Right cardiac atrium (tissue), 5 donors: Measurements from ENCODE around the gene ABI3BP. TPM values are rescaled to one million over a fixed set of nuclear protein-coding genes. Genes with fewer than 3 reads are reported as not detected.
A peak's percentile ranks its signal among the peaks of the same experiment; 100 is the strongest.

Experiments
- ATAC-seq, 2 donors: fragments of 200-7000 bp; cut with Tn5 transposase; one replicate each; pipeline versions ENCODE4 v1.8.0 to v1.9.1; 2020; ENCODE audit warnings: moderate library complexity in 2 of 2, mild to moderate bottlenecking in 1 of 2
- DNase-seq, 3 donors: peaks; one replicate each; pipeline ENCODE4 v3.0.0-alpha.2; 2020
- H3K27ac ChIP-seq: one replicate; pipeline ENCODE4 v1.5.1; 2013; ENCODE audit warnings: mild to moderate bottlenecking, low read length, control low read depth, moderate library complexity
- H3K27me3 ChIP-seq: one replicate; pipeline ENCODE4 v1.6.1; 2013; ENCODE audit not compliant: control insufficient read depth, insufficient read depth
- H3K4me1 ChIP-seq: one replicate; pipeline ENCODE4 v1.6.1; 2013; ENCODE audit warnings: low read length; ENCODE audit not compliant: control insufficient read depth, insufficient read depth
- H3K4me3 ChIP-seq: one replicate; pipeline ENCODE4 v1.5.1; 2013; ENCODE audit warnings: low read length, control low read depth
- H3K9me3 ChIP-seq: one replicate; pipeline ENCODE4 v1.6.1; 2013; ENCODE audit warnings: low read length; ENCODE audit not compliant: control insufficient read depth
- WGBS: extraction: QIAGEN DNeasy Blood & Tissue Kit; methylation state at CpG from one replicate; pipeline ENCODE4 v1.1.7; 2013; 5-methylcytosine and 5-hydroxymethylcytosine counted together
- intact Hi-C, 4 donors: fragments of 100-400 bp; cut with DNase I; formaldehyde crosslinking; loops; one replicate each; pipeline versions ENCODE4 v1.11.0 to v1.14.0; 2022 to 2023
- long read RNA-seq, 4 donors: library from polyadenylated mRNA; unstranded; transcript quantifications; one replicate each; pipeline ENCODE4 v2.0.0, GENCODE V29; 2020 to 2021
- polyA plus RNA-seq: library from polyadenylated mRNA; stranded (reverse); fragments of 200-250 nt; gene quantifications from one replicate; pipeline ENCODE4 v1.2.3, GENCODE V29; 2013
- total RNA-seq, 4 donors: library from RNA; stranded (reverse); fragmentation: NEBNext Ultra II Directional; extraction: Animal tissue kit (Norgen Biotek cat#: 25700); gene quantifications; one replicate each; pipeline ENCODE4 v1.2.1, GENCODE V29; 2021
- donor health status: healthy with polysubstance abuse.
- donor health status: DM: no; HTN: yes; CAD: no.
- donor health status: DM: no; HTN: no; CAD: no.
- donor health status: DM: no; HTN: yes; CAD: no; lungs with severe emphysema.
- donor health status: DM: yes; HTN: yes; CAD: no.

Gene ABI3BP, protein sequence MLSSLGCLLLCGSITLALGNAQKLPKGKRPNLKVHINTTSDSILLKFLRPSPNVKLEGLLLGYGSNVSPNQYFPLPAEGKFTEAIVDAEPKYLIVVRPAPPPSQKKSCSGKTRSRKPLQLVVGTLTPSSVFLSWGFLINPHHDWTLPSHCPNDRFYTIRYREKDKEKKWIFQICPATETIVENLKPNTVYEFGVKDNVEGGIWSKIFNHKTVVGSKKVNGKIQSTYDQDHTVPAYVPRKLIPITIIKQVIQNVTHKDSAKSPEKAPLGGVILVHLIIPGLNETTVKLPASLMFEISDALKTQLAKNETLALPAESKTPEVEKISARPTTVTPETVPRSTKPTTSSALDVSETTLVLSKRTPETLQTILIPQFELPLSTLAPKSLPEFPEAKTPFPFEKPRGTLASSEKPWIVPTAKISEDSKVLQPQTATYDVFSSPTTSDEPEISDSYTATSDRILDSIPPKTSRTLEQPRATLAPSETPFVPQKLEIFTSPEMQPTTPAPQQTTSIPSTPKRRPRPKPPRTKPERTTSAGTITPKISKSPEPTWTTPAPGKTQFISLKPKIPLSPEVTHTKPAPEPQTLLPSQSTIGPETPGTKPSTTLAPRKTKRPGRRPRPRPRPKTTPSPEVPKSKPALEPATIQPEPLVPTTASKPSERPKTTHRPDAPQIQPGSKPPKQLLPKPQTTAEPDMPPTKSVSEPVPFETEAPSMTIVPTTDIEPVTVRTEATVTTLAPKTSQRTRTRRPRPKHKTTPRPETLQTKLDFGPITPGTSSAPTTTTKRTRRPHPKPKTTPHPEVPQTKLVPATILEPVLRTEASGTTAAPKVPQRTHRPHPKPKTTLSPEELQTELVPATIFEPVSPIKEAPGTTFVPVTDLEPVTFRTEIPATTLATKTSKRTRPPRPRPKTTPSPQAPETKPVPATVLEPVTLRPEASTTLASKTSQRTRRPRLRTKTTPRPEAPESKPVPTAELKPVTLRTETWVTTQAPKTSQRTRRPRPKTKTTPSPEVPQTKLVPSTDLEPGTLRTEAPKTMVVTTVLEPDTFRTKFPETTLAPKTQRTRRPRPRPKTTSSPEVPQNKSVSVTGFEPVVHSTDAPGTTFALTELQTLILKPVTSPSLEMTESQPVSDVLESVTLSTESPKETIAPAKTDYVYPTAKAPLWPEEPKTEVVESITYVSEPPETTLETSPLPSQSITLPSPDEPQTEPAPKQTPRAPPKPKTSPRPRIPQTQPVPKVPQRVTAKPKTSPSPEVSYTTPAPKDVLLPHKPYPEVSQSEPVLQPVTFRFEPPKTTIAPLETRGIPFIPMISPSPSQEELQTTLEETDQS (N-terminal part only)
- total RNA-seq (10 to 100 TPM; 33.2 to 69.5 (median 51.5) TPM), polyA plus RNA-seq (14.5 TPM)
- long read RNA-seq, donor 1, partial matches to known transcripts: 3 of 8 reads
- long read RNA-seq, donor 1, other reads (novel, unspliced or antisense): 5 of 8 reads
- long read RNA-seq, donor 2, partial matches to known transcripts: 0 of 1 reads
- long read RNA-seq, donor 2, other reads (novel, unspliced or antisense): 1 of 1 reads
- long read RNA-seq, donor 3, partial matches to known transcripts: 4 of 14 reads
- long read RNA-seq, donor 3, other reads (novel, unspliced or antisense): 10 of 14 reads
- long read RNA-seq, donor 4, partial matches to known transcripts: 2 of 5 reads
- long read RNA-seq, donor 4, other reads (novel, unspliced or antisense): 3 of 5 reads

DNA sequence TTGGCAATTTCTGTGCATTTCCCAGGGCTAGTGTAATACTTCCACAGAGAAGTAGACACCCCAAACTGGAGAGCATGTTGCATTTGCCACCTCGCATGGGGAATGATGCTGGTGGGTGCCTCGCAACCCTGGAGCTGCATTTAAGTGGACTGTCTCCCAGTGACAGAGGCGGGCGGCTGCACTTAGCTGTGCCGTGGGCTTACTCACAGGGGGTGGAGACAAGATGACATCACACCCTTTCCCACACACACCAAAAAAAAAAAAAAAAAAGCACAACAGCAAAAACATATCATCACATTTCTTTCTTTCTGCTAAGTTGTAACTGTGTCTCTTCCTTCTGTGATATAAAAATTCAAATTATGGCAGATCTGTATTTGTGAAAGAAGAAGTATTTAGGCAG lies at the start of gene ABI3BP:
Gene ABI3BP, minus strand, starts transcription at position 113 of the 400 bp plus-strand sequence. Its CDS starts 37 bp downstream, at position 76.
- H3K27ac ChIP-seq: peak within 1 kb of the TSS; percentile 51
- H3K4me1 ChIP-seq: peaks cover 1% of the 10 kb centered on the region
- no peaks in the 10 kb centered on the region for H3K9me3 ChIP-seq
- DNase-seq: peak; percentile 82 to 89 (median 85)
- H3K4me3 ChIP-seq: peak within 1 kb of the TSS; percentile 43
- 18% methylated on average over 5 of the region's 5 CpGs for WGBS
- no peaks in the 10 kb centered on the region for H3K27me3 ChIP-seq
- intact Hi-C loops: no loop called here
- peak; percentile 97 to 99 for ATAC-seq

DNA sequence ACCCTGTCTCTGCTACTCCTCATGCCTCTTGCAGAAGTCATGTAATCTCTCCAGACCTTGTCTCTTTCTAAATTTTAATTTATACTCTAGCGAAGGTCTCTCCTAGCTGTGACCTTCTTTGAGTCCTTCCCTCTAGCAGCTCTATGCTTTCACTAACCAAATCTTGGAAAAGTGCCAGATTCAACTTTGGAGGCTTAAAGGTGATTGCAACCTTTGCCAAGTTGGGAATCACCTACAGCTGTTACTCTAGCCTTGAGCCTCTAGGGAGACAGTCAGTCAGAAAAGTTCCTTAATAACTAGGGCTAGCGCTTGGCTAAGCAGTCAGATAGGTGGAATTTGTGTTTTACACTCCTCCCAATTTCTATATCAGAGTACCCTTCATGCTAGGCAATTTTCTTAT lies 46.1 kb upstream of the ABI3BP start:
- H3K4me3 ChIP-seq: no peak overlapping the region
- ATAC-seq (no peak), DNase-seq (no peak)
- intact Hi-C loops: no loop called here
- H3K27me3 ChIP-seq: no peaks in the 10 kb centered on the region
- WGBS: 84% methylated on average over 2 of the region's 2 CpGs
- no peak overlapping the region for H3K27ac ChIP-seq
- H3K4me1 ChIP-seq: peaks cover 4% of the 10 kb centered on the region
- no peaks in the 10 kb centered on the region for H3K9me3 ChIP-seq

DNA sequence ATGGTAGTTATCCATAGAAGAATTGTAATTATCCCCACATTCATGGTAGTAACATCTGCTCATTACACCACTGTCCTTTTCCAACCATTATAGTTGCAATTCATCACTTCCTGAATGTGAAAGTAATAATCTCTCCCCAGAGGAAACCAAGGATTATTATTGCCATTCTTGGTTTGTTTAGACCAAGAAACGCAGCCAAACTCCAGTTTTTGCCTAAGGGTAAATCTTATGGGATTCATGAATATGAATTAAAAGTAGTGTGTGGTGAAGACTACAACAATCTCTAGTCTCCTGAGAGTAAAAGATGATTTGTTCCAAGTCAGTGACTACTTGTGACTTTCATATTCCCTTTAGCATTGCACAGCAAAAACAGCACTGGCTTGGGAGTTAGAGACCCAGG lies 45.7 kb upstream of the ABI3BP start:
- DNase-seq: no peak
- WGBS: 33% methylated on average over 1 of the region's 1 CpG
- H3K4me1 ChIP-seq: peaks cover 4% of the 10 kb centered on the region
- ATAC-seq: peak in 1 of 2 donors; percentile 38
- H3K9me3 ChIP-seq: no peaks in the 10 kb centered on the region
- intact Hi-C loops: no loop called here
- H3K4me3 ChIP-seq: no peak overlapping the region
- no peaks in the 10 kb centered on the region for H3K27me3 ChIP-seq
- H3K27ac ChIP-seq: no peak overlapping the region

DNA sequence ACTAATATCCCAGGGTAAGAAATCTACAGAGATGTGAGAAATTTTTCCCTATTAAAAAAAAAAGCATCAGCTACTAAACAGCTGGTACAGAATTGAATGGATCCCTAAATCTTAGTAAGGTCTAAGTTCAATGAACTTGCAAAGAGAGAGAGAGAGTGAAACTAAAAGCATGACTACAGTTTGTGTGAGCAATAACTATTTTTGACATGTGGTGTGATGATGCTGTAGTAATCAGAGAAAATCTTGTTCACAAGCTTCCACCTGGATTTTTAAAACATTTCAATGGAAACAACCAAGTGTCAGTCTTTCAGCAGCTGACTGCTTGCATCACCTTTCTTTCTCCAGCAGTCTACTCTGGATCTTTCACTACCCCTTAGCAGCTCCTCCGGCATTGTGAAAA lies 45.2 kb upstream of the ABI3BP start:
- H3K27ac ChIP-seq: no peak overlapping the region
- no peaks in the 10 kb centered on the region for H3K27me3 ChIP-seq
- DNase-seq (no peak), ATAC-seq (no peak)
- H3K4me3 ChIP-seq: no peak overlapping the region
- H3K4me1 ChIP-seq: peaks cover 4% of the 10 kb centered on the region
- no peaks in the 10 kb centered on the region for H3K9me3 ChIP-seq
- intact Hi-C loops: no loop called here
- 71% methylated on average over 1 of the region's 1 CpG for WGBS

DNA sequence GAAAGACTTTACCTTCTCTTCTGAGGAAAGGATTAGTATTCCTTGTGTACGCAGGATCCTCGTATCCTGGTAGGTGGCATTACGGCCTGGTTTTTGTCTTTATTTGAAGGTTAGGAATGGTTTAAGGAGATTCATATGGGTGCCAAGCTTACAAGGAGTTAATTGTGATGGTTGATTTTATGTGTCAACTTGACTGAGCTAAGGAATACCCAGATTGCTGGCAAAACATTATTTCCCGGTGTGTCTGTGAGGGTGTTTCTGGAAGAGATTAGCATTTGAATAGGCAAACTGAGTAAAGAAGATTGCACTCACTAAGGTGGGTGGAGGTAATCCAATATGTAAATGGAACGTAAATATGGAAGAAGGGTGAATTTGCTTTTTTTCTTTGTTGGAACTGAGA lies 44.4 kb upstream of the ABI3BP start:
- intact Hi-C loops: no loop called here

DNA sequence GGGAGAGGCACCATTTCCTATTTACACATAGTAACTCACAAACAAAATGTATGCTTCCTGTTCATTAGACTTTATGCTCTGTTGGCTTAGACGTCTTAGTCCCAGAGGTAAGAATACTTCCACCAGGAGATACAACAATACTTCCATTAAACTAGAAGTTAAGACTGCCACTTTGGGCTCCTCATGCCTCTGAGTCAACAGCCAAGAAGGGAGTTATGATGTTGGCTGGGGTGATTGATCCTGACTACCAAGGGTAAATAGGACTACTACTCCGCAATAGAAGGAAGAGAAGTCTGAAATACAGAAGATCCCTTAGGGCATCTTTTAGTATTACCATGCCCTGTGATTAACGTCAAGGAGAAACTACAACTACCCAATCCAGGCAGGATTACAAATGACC lies 43.5 kb upstream of the ABI3BP start:
- H3K27ac ChIP-seq: no peak overlapping the region
- no peaks in the 10 kb centered on the region for H3K27me3 ChIP-seq
- H3K4me1 ChIP-seq: peaks cover 4% of the 10 kb centered on the region
- 85% methylated on average over 3 of the region's 3 CpGs for WGBS
- H3K4me3 ChIP-seq: no peak overlapping the region
- ATAC-seq: no peak
- DNase-seq: no peak
- no peaks in the 10 kb centered on the region for H3K9me3 ChIP-seq
- intact Hi-C loops: no loop called here

More for the DNA sequence above, 44.4 kb upstream of the ABI3BP start:
- no peaks in the 10 kb centered on the region for H3K9me3 ChIP-seq
- no peak for DNase-seq
- peaks cover 4% of the 10 kb centered on the region for H3K4me1 ChIP-seq
- H3K27ac ChIP-seq: no peak overlapping the region
- ATAC-seq: no peak
- H3K27me3 ChIP-seq: no peaks in the 10 kb centered on the region
- no peak overlapping the region for H3K4me3 ChIP-seq
- WGBS: 89% methylated on average over 5 of the region's 5 CpGs

DNA sequence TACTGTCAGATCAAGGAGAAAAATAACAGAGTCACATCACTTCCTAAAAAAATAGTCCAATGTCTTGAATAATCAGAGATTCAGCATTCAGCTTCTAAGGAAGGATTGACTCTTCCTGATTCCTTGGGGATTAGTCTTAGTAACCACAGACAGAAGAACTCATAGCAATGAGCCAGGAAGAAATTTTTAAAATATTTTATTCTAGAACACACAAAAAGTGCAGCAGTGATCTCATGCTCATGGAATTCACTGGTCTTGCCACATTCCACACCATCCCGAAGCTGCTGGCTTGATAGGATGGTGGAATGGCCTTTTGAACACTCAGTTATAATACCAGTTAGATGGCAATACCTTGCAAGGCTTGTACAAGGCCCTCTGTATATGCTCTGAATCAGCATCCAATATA lies 43.0 kb upstream of the ABI3BP start:
- DNase-seq (peak in 2 of 3 donors; percentile 12 to 43), ATAC-seq (peak; percentile 43 to 68)
- Histone ChIP-seq H3K9me3 (no peaks in the 10 kb centered on the region), H3K27me3 (no peaks in the 10 kb centered on the region), H3K4me1 (peaks cover 4% of the 10 kb centered on the region), H3K4me3 (no peak overlapping the region), H3K27ac (no peak overlapping the region)
- 38% methylated on average over 1 of the region's 1 CpG for WGBS
- intact Hi-C loops: no loop called here

DNA sequence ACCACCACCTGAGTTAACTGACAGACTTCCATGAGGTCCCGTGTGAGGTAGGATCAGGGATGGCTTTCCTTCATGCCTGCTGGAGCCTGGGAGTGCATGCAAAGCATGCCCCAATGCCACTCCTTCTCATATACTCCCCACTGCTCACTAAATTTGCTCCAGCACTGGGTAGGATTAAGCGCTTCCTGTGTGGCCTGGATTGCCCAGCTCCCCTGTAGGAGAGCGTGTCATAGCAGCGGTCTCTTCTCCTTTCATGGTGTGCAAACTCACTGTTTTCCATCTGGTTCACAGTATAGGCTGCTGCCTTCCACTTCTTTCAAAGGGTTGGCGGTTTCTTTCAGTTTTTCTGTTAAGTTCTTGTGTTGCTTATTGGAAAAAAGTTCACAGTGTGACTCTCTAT lies 34.1 kb upstream of the ABI3BP start:
- DNase-seq: no peak
- 91% methylated on average over 5 of the region's 5 CpGs for WGBS
- Histone ChIP-seq H3K4me3 (no peak overlapping the region), H3K27ac (no peak overlapping the region), H3K4me1 (no peaks in the 10 kb centered on the region), H3K27me3 (no peaks in the 10 kb centered on the region), H3K9me3 (no peaks in the 10 kb centered on the region)
- intact Hi-C loops: no loop called here
- no peak for ATAC-seq

DNA sequence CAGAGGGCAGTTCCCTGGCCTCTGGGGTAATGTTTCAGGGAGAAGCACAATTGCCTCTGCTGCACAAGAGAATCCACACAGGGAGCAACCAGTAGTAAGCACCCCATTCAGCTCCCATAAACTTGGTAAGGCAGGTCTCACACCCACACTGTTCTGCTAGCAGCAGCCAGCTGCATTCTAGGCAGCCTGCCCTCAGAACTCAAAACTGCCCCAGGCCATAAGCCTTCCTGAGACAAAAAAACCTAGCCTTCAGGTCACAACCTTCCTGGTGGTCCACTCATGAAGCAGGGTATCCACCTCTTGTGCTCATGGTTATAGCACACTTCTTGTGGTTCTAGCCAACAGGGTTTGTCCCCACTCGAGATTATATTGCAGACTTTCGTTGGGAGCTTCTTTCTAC lies 33.7 kb upstream of the ABI3BP start:
- Histone ChIP-seq H3K4me1 (no peaks in the 10 kb centered on the region), H3K27me3 (no peaks in the 10 kb centered on the region), H3K9me3 (no peaks in the 10 kb centered on the region), H3K4me3 (no peak overlapping the region), H3K27ac (no peak overlapping the region)
- ATAC-seq: no peak
- intact Hi-C loops: no loop called here
- no peak for DNase-seq
- 71% methylated on average over 2 of the region's 2 CpGs for WGBS

DNA sequence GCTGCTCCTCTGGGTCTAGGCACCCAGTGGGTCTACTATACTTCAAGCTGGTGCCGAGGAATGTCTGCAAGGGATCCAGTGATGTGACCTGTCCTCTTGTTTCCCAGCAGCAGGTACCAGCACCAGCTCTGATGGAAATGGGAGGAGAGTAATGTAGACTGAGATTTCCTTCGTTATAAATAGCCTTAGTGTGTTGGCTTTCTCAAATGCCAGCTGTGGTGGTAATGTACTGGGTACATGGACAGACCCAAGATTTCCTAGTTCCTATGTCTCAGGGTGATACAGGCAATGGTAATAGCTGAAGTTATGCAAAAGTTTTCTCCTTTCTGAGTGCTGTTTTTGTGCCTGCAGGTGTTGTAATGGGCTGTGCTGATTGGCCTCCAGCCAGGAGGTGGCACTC lies 33.0 kb upstream of the ABI3BP start:
- H3K27ac ChIP-seq: no peak overlapping the region
- peak in 1 of 2 donors; percentile 45 for ATAC-seq
- no peaks in the 10 kb centered on the region for H3K9me3 ChIP-seq
- no peaks in the 10 kb centered on the region for H3K4me1 ChIP-seq
- H3K4me3 ChIP-seq: no peak overlapping the region
- DNase-seq: no peak
- no peaks in the 10 kb centered on the region for H3K27me3 ChIP-seq
- intact Hi-C loops: no loop called here
- WGBS: 68% methylated on average over 2 of the region's 2 CpGs
